ENCODE data around the gene SMAD7. TPM values are rescaled to one million over a fixed set of nuclear protein-coding genes. Genes with fewer than 3 reads are reported as not detected.

Gene SMAD7
- total RNA-seq, 1 experiment from 2014 or later = 2.1 TPM

- Histone ChIP-seq H3K27ac (ENCODE audit: low read length) (no peak overlapping the region), H3K27me3 (ENCODE audit: low read length) (no peaks in the 10 kb centered on the region), H2AFZ (ENCODE audit: low read length) (no peak overlapping the region), H3K9me3 (ENCODE audit: low read length) (no peaks in the 10 kb centered on the region), H3K4me3 (ENCODE audit: low read length) (no peak overlapping the region), H3K36me3 (ENCODE audit: insufficient read depth, low read length) (no peaks in the 10 kb centered on the region), H3K9me2 (replicated peaks; ENCODE audit: insufficient read depth, low read length) (no peaks in the 10 kb centered on the region), H3K79me2 (ENCODE audit: low read length) (no peaks in the 10 kb centered on the region), H3K9ac (ENCODE audit: low read length) (no peak overlapping the region), H3K4me2 (ENCODE audit: low read depth, low read length, poor library complexity, severe bottlenecking) (no peak overlapping the region), H4K20me1 (ENCODE audit: insufficient read depth, low read depth, low read length) (no peaks in the 10 kb centered on the region), H3K4me1 (ENCODE audit: low read length) (no peaks in the 10 kb centered on the region)
- no peak for DNase-seq
Measured at GRCh38 chr18:48959551-48959920, 8.8 kb upstream of the SMAD7 start.

- Histone ChIP-seq H3K27ac (ENCODE audit: low read length) (no peak overlapping the region), H3K36me3 (ENCODE audit: insufficient read depth, low read length) (no peaks in the 10 kb centered on the region), H3K4me2 (ENCODE audit: low read depth, low read length, poor library complexity, severe bottlenecking) (no peak overlapping the region), H3K9ac (ENCODE audit: low read length) (no peak overlapping the region), H3K4me3 (ENCODE audit: low read length) (no peak overlapping the region), H4K20me1 (ENCODE audit: insufficient read depth, low read depth, low read length) (no peaks in the 10 kb centered on the region; the same call in 1 of the 2 replicates), H3K9me2 (replicated peaks; ENCODE audit: insufficient read depth, low read length) (no peaks in the 10 kb centered on the region), H3K4me1 (ENCODE audit: low read length) (no peaks in the 10 kb centered on the region), H2AFZ (ENCODE audit: low read length) (no peak overlapping the region), H3K9me3 (ENCODE audit: low read length) (no peaks in the 10 kb centered on the region), H3K27me3 (ENCODE audit: low read length) (no peaks in the 10 kb centered on the region), H3K79me2 (ENCODE audit: low read length) (no peaks in the 10 kb centered on the region)
- no peak for DNase-seq
Measured at GRCh38 chr18:48958951-48959350, 8.2 kb upstream of the SMAD7 start.

GRCh38 chr18:48957616-48958015 is 6.9 kb upstream of the SMAD7 start:
- DNase-seq = no peak
- no peaks in the 10 kb centered on the region for H3K9me2 ChIP-seq (replicated peaks; ENCODE audit: insufficient read depth, low read length)
- H3K9me3 ChIP-seq (ENCODE audit: low read length) = no peaks in the 10 kb centered on the region
- no peaks in the 10 kb centered on the region; the same call in 1 of the 2 replicates for H4K20me1 ChIP-seq (ENCODE audit: insufficient read depth, low read depth, low read length)
- H3K79me2 ChIP-seq (ENCODE audit: low read length) = no peaks in the 10 kb centered on the region
- H3K9ac ChIP-seq (ENCODE audit: low read length) = no peak overlapping the region
- H3K4me2 ChIP-seq (ENCODE audit: low read depth, low read length, poor library complexity, severe bottlenecking) = no peak overlapping the region
- H3K27ac ChIP-seq (ENCODE audit: low read length) = no peak overlapping the region
- no peaks in the 10 kb centered on the region for H3K36me3 ChIP-seq (ENCODE audit: insufficient read depth, low read length)
- H3K27me3 ChIP-seq (ENCODE audit: low read length) = no peaks in the 10 kb centered on the region
- no peak overlapping the region for H3K4me3 ChIP-seq (ENCODE audit: low read length)
- H3K4me1 ChIP-seq (ENCODE audit: low read length) = peaks cover 6% of the 10 kb centered on the region
- no peak overlapping the region for H2AFZ ChIP-seq (ENCODE audit: low read length)

- Histone ChIP-seq H3K9me2 (replicated peaks; ENCODE audit: insufficient read depth, low read length) (no peaks in the 10 kb centered on the region), H3K4me1 (ENCODE audit: low read length) (peaks cover 10% of the 10 kb centered on the region), H3K4me2 (ENCODE audit: low read depth, low read length, poor library complexity, severe bottlenecking) (no peak overlapping the region), H3K9me3 (ENCODE audit: low read length) (no peaks in the 10 kb centered on the region), H3K4me3 (ENCODE audit: low read length) (no peak overlapping the region), H3K9ac (ENCODE audit: low read length) (no peak overlapping the region), H3K27me3 (ENCODE audit: low read length) (no peaks in the 10 kb centered on the region), H3K27ac (ENCODE audit: low read length) (no peak overlapping the region), H2AFZ (ENCODE audit: low read length) (no peak overlapping the region), H3K36me3 (ENCODE audit: insufficient read depth, low read length) (no peaks in the 10 kb centered on the region), H4K20me1 (ENCODE audit: insufficient read depth, low read depth, low read length) (no peaks in the 10 kb centered on the region; the same call in 1 of the 2 replicates), H3K79me2 (ENCODE audit: low read length) (no peaks in the 10 kb centered on the region)
- DNase-seq = no peak
Measured at GRCh38 chr18:48957136-48957535, 6.4 kb upstream of the SMAD7 start.

GRCh38 chr18:48956356-48956755 is 5.6 kb upstream of the SMAD7 start:
- no peak overlapping the region for H3K9ac ChIP-seq (ENCODE audit: low read length)
- no peak overlapping the region for H2AFZ ChIP-seq (ENCODE audit: low read length)
- no peak overlapping the region for H3K27ac ChIP-seq (ENCODE audit: low read length)
- H3K79me2 ChIP-seq (ENCODE audit: low read length) = no peaks in the 10 kb centered on the region
- H3K4me1 ChIP-seq (ENCODE audit: low read length) = peaks cover 13% of the 10 kb centered on the region
- no peaks in the 10 kb centered on the region for H3K9me2 ChIP-seq (replicated peaks; ENCODE audit: insufficient read depth, low read length)
- H3K36me3 ChIP-seq (ENCODE audit: insufficient read depth, low read length) = no peaks in the 10 kb centered on the region
- DNase-seq = no peak
- no peak overlapping the region for H3K4me2 ChIP-seq (ENCODE audit: low read depth, low read length, poor library complexity, severe bottlenecking)
- no peak overlapping the region for H3K4me3 ChIP-seq (ENCODE audit: low read length)
- H3K9me3 ChIP-seq (ENCODE audit: low read length) = no peaks in the 10 kb centered on the region
- H3K27me3 ChIP-seq (ENCODE audit: low read length) = no peaks in the 10 kb centered on the region
- no peaks in the 10 kb centered on the region; the same call in 1 of the 2 replicates for H4K20me1 ChIP-seq (ENCODE audit: insufficient read depth, low read depth, low read length)

GRCh38 chr18:48955830-48956261 is 5.1 kb upstream of the SMAD7 start:
- Histone ChIP-seq H2AFZ (ENCODE audit: low read length) (no peak overlapping the region), H3K27ac (ENCODE audit: low read length) (no peak overlapping the region), H3K4me3 (ENCODE audit: low read length) (no peak overlapping the region), H3K9me2 (replicated peaks; ENCODE audit: insufficient read depth, low read length) (no peaks in the 10 kb centered on the region), H3K4me1 (ENCODE audit: low read length) (peaks cover 19% of the 10 kb centered on the region), H4K20me1 (ENCODE audit: insufficient read depth, low read depth, low read length) (no peaks in the 10 kb centered on the region; the same call in 1 of the 2 replicates), H3K4me2 (ENCODE audit: low read depth, low read length, poor library complexity, severe bottlenecking) (no peak overlapping the region), H3K9me3 (ENCODE audit: low read length) (no peaks in the 10 kb centered on the region), H3K27me3 (ENCODE audit: low read length) (no peaks in the 10 kb centered on the region), H3K9ac (ENCODE audit: low read length) (no peak overlapping the region), H3K36me3 (ENCODE audit: insufficient read depth, low read length) (no peaks in the 10 kb centered on the region), H3K79me2 (ENCODE audit: low read length) (no peaks in the 10 kb centered on the region)
- no peak for DNase-seq

- H4K20me1 ChIP-seq (ENCODE audit: insufficient read depth, low read depth, low read length) = no peaks in the 10 kb centered on the region; the same call in 1 of the 2 replicates
- no peak overlapping the region for H3K9ac ChIP-seq (ENCODE audit: low read length)
- no peak overlapping the region for H3K4me3 ChIP-seq (ENCODE audit: low read length)
- no peaks in the 10 kb centered on the region for H3K36me3 ChIP-seq (ENCODE audit: insufficient read depth, low read length)
- no peaks in the 10 kb centered on the region for H3K27me3 ChIP-seq (ENCODE audit: low read length)
- no peak overlapping the region for H2AFZ ChIP-seq (ENCODE audit: low read length)
- H3K4me2 ChIP-seq (ENCODE audit: low read depth, low read length, poor library complexity, severe bottlenecking) = no peak overlapping the region
- no peaks in the 10 kb centered on the region for H3K9me3 ChIP-seq (ENCODE audit: low read length)
- DNase-seq = no peak
- peaks cover 24% of the 10 kb centered on the region for H3K4me1 ChIP-seq (ENCODE audit: low read length)
- H3K27ac ChIP-seq (ENCODE audit: low read length) = no peak overlapping the region
- no peaks in the 10 kb centered on the region for H3K9me2 ChIP-seq (replicated peaks; ENCODE audit: insufficient read depth, low read length)
- H3K79me2 ChIP-seq (ENCODE audit: low read length) = no peaks in the 10 kb centered on the region
Measured at GRCh38 chr18:48954886-48955819, 4.4 kb upstream of the SMAD7 start.

GRCh38 chr18:48953104-48953706 is 2.4 kb upstream of the SMAD7 start:
- H3K4me1 ChIP-seq (ENCODE audit: low read length) = peaks cover 43% of the 10 kb centered on the region
- DNase-seq = no peak
- H3K4me2 ChIP-seq (ENCODE audit: low read depth, low read length, poor library complexity, severe bottlenecking) = peak overlapping the region; percentile 79
- H3K36me3 ChIP-seq (ENCODE audit: insufficient read depth, low read length) = no peaks in the 10 kb centered on the region
- no peaks in the 10 kb centered on the region for H3K9me2 ChIP-seq (replicated peaks; ENCODE audit: insufficient read depth, low read length)
- H3K9me3 ChIP-seq (ENCODE audit: low read length) = no peaks in the 10 kb centered on the region
- no peaks in the 10 kb centered on the region for H3K27me3 ChIP-seq (ENCODE audit: low read length)
- H3K27ac ChIP-seq (ENCODE audit: low read length) = no peak overlapping the region
- peak overlapping the region; percentile 80; the same call in 1 of the 2 replicates for H2AFZ ChIP-seq (ENCODE audit: low read length)
- peak overlapping the region; percentile 65 for H3K9ac ChIP-seq (ENCODE audit: low read length)
- peaks cover 4% of the 10 kb centered on the region; the same call in 1 of the 2 replicates for H4K20me1 ChIP-seq (ENCODE audit: insufficient read depth, low read depth, low read length)
- H3K4me3 ChIP-seq (ENCODE audit: low read length) = peak overlapping the region; percentile 64
- H3K79me2 ChIP-seq (ENCODE audit: low read length) = no peaks in the 10 kb centered on the region

Data from Karpas-422 (cell line).